K562 (cell line): ENCODE results near the gene MARCHF3. TPM values are rescaled to one million over a fixed set of nuclear protein-coding genes. Genes with fewer than 3 reads are reported as not detected.

ENCODE experiments used
- ARID1B ChIP-seq: fragments of 450-650 bp; IDR thresholded peaks from 2 replicates; pipeline ENCODE4 v1.6.1; 2016; ENCODE audit warnings: antibody characterized with exemption, mild to moderate bottlenecking, inconsistent platforms
- CEBPG ChIP-seq, 3 experiments: fragments of 200-800 bp in 1 of 3; sonication (Bioruptor generic) in 1 of 3; sonication (generic) in 1 of 3; formaldehyde crosslinking in 1 of 3; IDR thresholded peaks in 2 of 3; conservative IDR thresholded peaks in 1 of 3; 2 replicates each; pipeline versions ENCODE4 v1.6.1 to v1.8.0; 2016 to 2022; ENCODE audit warnings: missing compliant biosample characterization in 2 of 3, missing genetic modification characterization in 2 of 3, mild to moderate bottlenecking in 1 of 3, missing genetic modification reagents in 1 of 3
- E4F1 ChIP-seq: fragments of 250-450 bp; sonication (Bioruptor Pico); IDR thresholded peaks from 2 replicates; pipeline ENCODE4 v1.5.0; 2021; ENCODE audit warnings: mild to moderate bottlenecking, borderline replicate concordance
- EP300 ChIP-seq: IDR thresholded peaks from 2 replicates; pipeline ENCODE4 v1.6.1; 2012; ENCODE audit warnings: low read length, improper control_type of control experiment
- HNRNPUL1 ChIP-seq: fragments of 200-400 bp; formaldehyde crosslinking; IDR thresholded peaks from 2 replicates; pipeline ENCODE4 v1.6.1; 2017; ENCODE audit warnings: low read length
- MED1 ChIP-seq: sonication (generic); formaldehyde crosslinking; IDR thresholded peaks from 2 replicates; pipeline ENCODE4 v1.8.1; 2023; ENCODE audit warnings: missing genetic modification reagents, borderline replicate concordance
- NFYB ChIP-seq: IDR thresholded peaks from 2 replicates; pipeline ENCODE4 v1.6.1; 2011; ENCODE audit warnings: mild to moderate bottlenecking, moderate library complexity; ENCODE audit not compliant: insufficient read length; ENCODE audit errors: extremely low read depth
- NR2F6 ChIP-seq: fragments of 450-650 bp; formaldehyde crosslinking; IDR thresholded peaks from 2 replicates; pipeline ENCODE4 v1.4.0; 2020; ENCODE audit warnings: mild to moderate bottlenecking
- RBBP5 ChIP-seq: fragments of 200-600 bp; sonication (generic); IDR thresholded peaks from 2 replicates; pipeline ENCODE4 v1.6.1; 2012; ENCODE audit warnings: borderline replicate concordance, mild to moderate bottlenecking, low read length, control low read depth, inconsistent platforms; ENCODE audit not compliant: insufficient read depth, poor library complexity, severe bottlenecking
- THRA ChIP-seq: fragments of 450-650 bp; IDR thresholded peaks from 2 replicates; pipeline ENCODE4 v1.6.1; 2017; ENCODE audit warnings: mild to moderate bottlenecking, moderate library complexity
- ZNF316 ChIP-seq: fragments of 450-650 bp; IDR thresholded peaks from 2 replicates; pipeline ENCODE4 v1.6.1; 2016
- ZNF77 ChIP-seq: fragments of 250-450 bp; sonication (Bioruptor Pico); IDR thresholded peaks from 2 replicates; pipeline ENCODE4 v1.5.0; 2020
- polyA plus RNA-seq, 8 experiments: library from polyadenylated mRNA; depleted of rRNA in 4 of 8; stranded (reverse) in 5 of 8; unstranded in 3 of 8; fragments of >200 nt; fragmentation: Nextera tagmentation in 2 of 8; fragmentation: Illumina TruSeq in 1 of 8; extraction: Ambion mirVana in 2 of 8; extraction: Trizol in 1 of 8; gene quantifications; 2 replicates each; pipeline versions ENCODE4 v1.2.1 to v1.2.3, GENCODE V29; 2011 to 2014; ENCODE audit warnings: inconsistent platforms in 1 of 8, missing spikeins in 1 of 8
- total RNA-seq, 7 experiments: library from RNA; depleted of rRNA in 6 of 7; stranded (reverse); fragments of >200 nt in 6 of 7; fragmentation: Illumina TruSeq in 2 of 7; extraction: Trizol in 2 of 7; gene quantifications; 2 replicates each; pipeline versions ENCODE4 v1.2.1 to v1.2.3, GENCODE V29; 2011 to 2021; ENCODE audit warnings: low replicate concordance in 1 of 7
- TF ChIP-seq, protein P1 (sequence below): IDR thresholded peaks from 2 replicates; pipeline ENCODE4 v1.6.1; 2014; ENCODE audit warnings: antibody characterized with exemption

Gene MARCHF3
- total and polyA plus RNA-seq, 9 of the 15 experiments (the other 6 are each of a cell fraction or from before 2014, with no cell fraction given) = 5.6 to 37.4 (median 16.5) TPM

DNA sequence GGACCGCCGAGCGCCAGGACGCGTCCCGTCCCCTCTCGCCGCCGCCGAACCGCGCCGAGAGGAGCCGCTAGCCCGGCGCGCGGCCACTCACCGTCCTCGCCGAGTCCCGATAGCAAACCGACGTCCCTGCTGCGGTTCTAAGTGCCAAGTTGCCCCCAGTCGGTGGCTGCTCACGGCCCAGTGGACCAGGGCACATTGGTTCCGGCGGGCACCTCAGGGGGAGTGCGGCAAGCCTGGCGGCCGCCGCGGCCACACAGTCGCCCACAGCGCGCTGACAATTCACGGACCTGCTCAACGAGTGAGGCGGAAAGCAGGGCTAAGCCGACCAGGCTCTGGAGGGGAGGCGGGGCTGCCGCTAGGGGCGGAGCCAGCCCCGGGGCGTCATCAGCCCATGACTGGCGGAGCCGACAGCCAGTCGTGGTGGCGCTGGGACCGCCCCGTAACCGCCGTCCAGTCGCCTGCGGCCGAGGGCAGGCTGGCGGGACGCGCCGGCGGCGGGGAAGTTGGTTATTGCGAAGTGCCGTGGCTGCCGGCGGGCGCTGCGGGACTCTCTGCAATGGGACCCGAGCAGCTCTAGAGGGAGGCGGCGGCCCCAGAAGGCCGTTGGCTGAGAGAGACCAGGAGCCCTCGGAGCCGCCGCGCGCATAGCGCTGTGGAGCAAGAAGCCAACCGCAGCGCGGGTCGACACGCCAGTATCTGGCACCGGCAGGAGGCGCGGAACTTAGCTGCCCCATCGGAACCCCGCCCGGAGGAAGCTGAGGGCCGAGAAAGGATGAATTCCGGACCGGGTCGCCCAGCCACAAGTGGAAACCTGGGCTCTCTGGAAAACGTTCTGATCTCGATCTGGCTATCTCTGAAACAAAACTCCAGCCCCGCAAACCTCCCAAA is at the start of gene MARCHF3 (continued):
- TF ChIP-seq NFYB = peak; percentile 64
- TF ChIP-seq ARID1B = 0 out of 2 replicates have a peak, but pooled peaks have one; percentile 46
- TF ChIP-seq EP300 = no peak
- no peak for TF ChIP-seq MED1 (CRISPR knock-in tag)
- no peak for TF ChIP-seq ZNF316
- TF ChIP-seq HNRNPUL1 = no peak
- TF ChIP-seq NR2F6 = no peak
- no peak for TF ChIP-seq ZNF77 (CRISPR knock-in tag)
- peak; percentile 87 for TF ChIP-seq RBBP5
- TF ChIP-seq CEBPG (CRISPR knock-in tag; IDR thresholded peaks at IDR 0.05) = peak; percentile 61; the same call in 1 of the 2 replicates
- TF ChIP-seq CEBPG (tag; conservative IDR thresholded peaks at IDR 0.05 in 1 of 2, IDR thresholded peaks at IDR 0.05 in 1 of 2) = peak; percentile 26 to 64; a peak in 2 of 4 replicates
- TF ChIP-seq, protein P1, sequence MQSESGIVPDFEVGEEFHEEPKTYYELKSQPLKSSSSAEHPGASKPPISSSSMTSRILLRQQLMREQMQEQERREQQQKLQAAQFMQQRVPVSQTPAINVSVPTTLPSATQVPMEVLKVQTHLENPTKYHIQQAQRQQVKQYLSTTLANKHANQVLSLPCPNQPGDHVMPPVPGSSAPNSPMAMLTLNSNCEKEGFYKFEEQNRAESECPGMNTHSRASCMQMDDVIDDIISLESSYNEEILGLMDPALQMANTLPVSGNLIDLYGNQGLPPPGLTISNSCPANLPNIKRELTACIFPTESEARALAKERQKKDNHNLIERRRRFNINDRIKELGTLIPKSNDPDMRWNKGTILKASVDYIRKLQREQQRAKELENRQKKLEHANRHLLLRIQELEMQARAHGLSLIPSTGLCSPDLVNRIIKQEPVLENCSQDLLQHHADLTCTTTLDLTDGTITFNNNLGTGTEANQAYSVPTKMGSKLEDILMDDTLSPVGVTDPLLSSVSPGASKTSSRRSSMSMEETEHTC = no peak
- TF ChIP-seq THRA = no peak
- TF ChIP-seq E4F1 = no peak
